Panc1 (cell line): ENCODE results near the gene NHEJ1. TPM values are rescaled to one million over a fixed set of nuclear protein-coding genes. Genes with fewer than 3 reads are reported as not detected.

Experiments
- ATAC-seq: fragments of 200-7000 bp; cut with Tn5 transposase; 2 replicates; pipeline ENCODE4 v1.9.1; 2020; ENCODE audit warnings: mild to moderate bottlenecking, moderate library complexity
- BruUV-seq: library from RNA; stranded (reverse); fragments of 400-500 nt; replicated peaks from 2 replicates; lab custom pipeline; 2021; lab: Mats Ljungman, UMichigan
- CTCF ChIA-PET: fragments of 300-600 bp; sonication (Branson Sonifier 250); formaldehyde crosslinking; loops from one replicate; lab custom pipeline; 2022; ENCODE audit warnings: antibody characterized with exemption; lab: Charles Lee
- POLR2A ChIA-PET: fragments of 300-600 bp; sonication (Branson Sonifier 250); formaldehyde crosslinking; loops from one replicate; lab custom pipeline; 2022; ENCODE audit warnings: antibody characterized with exemption; lab: Charles Lee
- DNase-seq: peaks from one replicate; pipeline ENCODE4 v3.0.0-alpha.2; 2010; ENCODE audit warnings: low read depth, low spot score
- H3K27ac ChIP-seq: 2 replicates; pipeline ENCODE4 v1.5.1; 2011; ENCODE audit warnings: mild to moderate bottlenecking, low read length, inconsistent platforms
- H3K27me3 ChIP-seq: fragments of 200-500 bp; sonication (Bioruptor generic); 2 replicates; pipeline ENCODE4 v1.6.0; 2014; ENCODE audit warnings: low read length, inconsistent platforms; ENCODE audit not compliant: control insufficient read depth, insufficient read depth
- H3K36me3 ChIP-seq: fragments of 200-500 bp; sonication (Bioruptor generic); 2 replicates; pipeline ENCODE4 v1.5.1; 2014; ENCODE audit warnings: inconsistent platforms, mild to moderate bottlenecking, low read length, moderate library complexity; ENCODE audit not compliant: control insufficient read depth, insufficient read depth
- H3K4me1 ChIP-seq: 2 replicates; pipeline ENCODE4 v1.5.1; 2011; ENCODE audit warnings: inconsistent platforms, mild to moderate bottlenecking, low read length, moderate library complexity; ENCODE audit not compliant: control insufficient read depth, insufficient read depth
- H3K4me3 ChIP-seq, 2 experiments: 2 replicates each; pipeline ENCODE4 v1.5.1; 2011 to 2012; ENCODE audit warnings: low read depth in 2 of 2, low read length in 2 of 2, mild to moderate bottlenecking in 2 of 2, inconsistent platforms in 1 of 2, moderate library complexity in 1 of 2
- H3K9me3 ChIP-seq: fragments of 200-500 bp; sonication (Bioruptor generic); 2 replicates; pipeline ENCODE4 v1.5.1; 2014; ENCODE audit warnings: low read depth, mild to moderate bottlenecking, inconsistent platforms, low read length, moderate library complexity; ENCODE audit not compliant: control insufficient read depth, insufficient read depth
- POLR2AphosphoS5 ChIP-seq: IDR thresholded peaks from 2 replicates; pipeline ENCODE4 v1.6.1; 2012; ENCODE audit warnings: mild to moderate bottlenecking, low read depth, low read length, moderate library complexity
- REST ChIP-seq, 2 experiments: IDR thresholded peaks; 2 replicates each; pipeline ENCODE4 v1.6.1; 2011 to 2012; ENCODE audit warnings: low read depth in 2 of 2, control low read depth in 1 of 2, low read length in 1 of 2, mild to moderate bottlenecking in 1 of 2, moderate library complexity in 1 of 2; ENCODE audit not compliant: insufficient read depth in 1 of 2
- SIN3A ChIP-seq: IDR thresholded peaks from 2 replicates; pipeline ENCODE4 v1.6.1; 2012; ENCODE audit warnings: low read depth, mild to moderate bottlenecking, low read length, moderate library complexity, borderline replicate concordance; ENCODE audit not compliant: insufficient read depth
- TCF7L2 ChIP-seq: IDR thresholded peaks from 2 replicates; pipeline ENCODE4 v1.6.1; 2011; ENCODE audit warnings: mild to moderate bottlenecking, low read depth, low read length, inconsistent platforms
- in situ Hi-C: cut with HindIII; loops from 2 replicates; pipeline ENCODE4 v1.10.0; 2016; ENCODE audit warnings: low sequenced_read_pairs, low pct_unique_long_range_greater_than_20kb
- intact Hi-C: fragments of 100-400 bp; cut with micrococcal nuclease; formaldehyde crosslinking; loops from one replicate; pipeline ENCODE4 v1.10.0; 2022; ENCODE audit not compliant: unreplicated experiment
- total RNA-seq: library from RNA; stranded (reverse); gene quantifications from one replicate; pipeline ENCODE4 v1.2.1, GENCODE V29; 2021; ENCODE audit not compliant: unreplicated experiment
- TF ChIP-seq, protein P1 (sequence below): fragments of 450-650 bp; IDR thresholded peaks from 2 replicates; pipeline ENCODE4 v1.5.1; 2017; ENCODE audit warnings: mild to moderate bottlenecking

The NHEJ1 gene
- total RNA-seq, 1 experiment from 2014 or later: 18.2 TPM

DNA sequence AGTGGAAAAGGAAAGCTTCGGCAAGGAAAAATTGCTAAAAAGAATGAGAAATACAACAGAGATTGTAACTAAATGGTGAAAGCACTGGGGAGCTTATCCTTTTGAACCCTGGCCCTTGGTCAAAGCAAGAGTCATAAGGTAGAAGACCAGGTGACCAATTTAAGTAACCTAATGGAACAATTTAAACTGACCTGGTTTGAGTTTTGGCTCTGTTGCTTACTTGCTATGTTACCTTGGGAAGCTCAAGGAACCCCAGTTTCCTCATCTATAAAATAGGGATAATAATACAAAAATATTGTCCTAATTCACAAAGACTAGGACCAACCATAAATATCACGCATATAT lies 48.6 kb downstream of the NHEJ1 start:
- H3K36me3 ChIP-seq: no peaks in the 10 kb centered on the region
- no peak for TF ChIP-seq POLR2AphosphoS5
- TF ChIP-seq TCF7L2: no peak
- no peak for TF ChIP-seq REST (IDR thresholded peaks at IDR 0.05; ENCODE audit: insufficient read depth in 1 of 2, low read depth in 2 of 2, low read length in 1 of 2)
- TF ChIP-seq, protein P1, sequence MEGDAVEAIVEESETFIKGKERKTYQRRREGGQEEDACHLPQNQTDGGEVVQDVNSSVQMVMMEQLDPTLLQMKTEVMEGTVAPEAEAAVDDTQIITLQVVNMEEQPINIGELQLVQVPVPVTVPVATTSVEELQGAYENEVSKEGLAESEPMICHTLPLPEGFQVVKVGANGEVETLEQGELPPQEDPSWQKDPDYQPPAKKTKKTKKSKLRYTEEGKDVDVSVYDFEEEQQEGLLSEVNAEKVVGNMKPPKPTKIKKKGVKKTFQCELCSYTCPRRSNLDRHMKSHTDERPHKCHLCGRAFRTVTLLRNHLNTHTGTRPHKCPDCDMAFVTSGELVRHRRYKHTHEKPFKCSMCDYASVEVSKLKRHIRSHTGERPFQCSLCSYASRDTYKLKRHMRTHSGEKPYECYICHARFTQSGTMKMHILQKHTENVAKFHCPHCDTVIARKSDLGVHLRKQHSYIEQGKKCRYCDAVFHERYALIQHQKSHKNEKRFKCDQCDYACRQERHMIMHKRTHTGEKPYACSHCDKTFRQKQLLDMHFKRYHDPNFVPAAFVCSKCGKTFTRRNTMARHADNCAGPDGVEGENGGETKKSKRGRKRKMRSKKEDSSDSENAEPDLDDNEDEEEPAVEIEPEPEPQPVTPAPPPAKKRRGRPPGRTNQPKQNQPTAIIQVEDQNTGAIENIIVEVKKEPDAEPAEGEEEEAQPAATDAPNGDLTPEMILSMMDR: no peak
- no peak for TF ChIP-seq SIN3A
- ChIA-PET CTCF (interaction anchor here (1.0 to 1.1 kb wide), 2 partner anchors 82 to 87 kb away, joined by 3 to 6 read pairs; no protein-coding TSS in a partner anchor), POLR2A (interaction anchor here (0.6 kb wide), 1 partner anchor 1147 kb away, joined by 4 read pairs; no protein-coding TSS in a partner anchor)
- H3K27ac ChIP-seq: no peak overlapping the region
- DNase-seq: no peak
- no peaks in the 10 kb centered on the region for H3K27me3 ChIP-seq
- no TSS peak for BruUV-seq
- in situ Hi-C loops: no loop called here
- ATAC-seq: no peak
- no peak overlapping the region for H3K4me3 ChIP-seq
- no peaks in the 10 kb centered on the region for H3K9me3 ChIP-seq
- no peaks in the 10 kb centered on the region for H3K4me1 ChIP-seq
- intact Hi-C loops: no loop called here

DNA sequence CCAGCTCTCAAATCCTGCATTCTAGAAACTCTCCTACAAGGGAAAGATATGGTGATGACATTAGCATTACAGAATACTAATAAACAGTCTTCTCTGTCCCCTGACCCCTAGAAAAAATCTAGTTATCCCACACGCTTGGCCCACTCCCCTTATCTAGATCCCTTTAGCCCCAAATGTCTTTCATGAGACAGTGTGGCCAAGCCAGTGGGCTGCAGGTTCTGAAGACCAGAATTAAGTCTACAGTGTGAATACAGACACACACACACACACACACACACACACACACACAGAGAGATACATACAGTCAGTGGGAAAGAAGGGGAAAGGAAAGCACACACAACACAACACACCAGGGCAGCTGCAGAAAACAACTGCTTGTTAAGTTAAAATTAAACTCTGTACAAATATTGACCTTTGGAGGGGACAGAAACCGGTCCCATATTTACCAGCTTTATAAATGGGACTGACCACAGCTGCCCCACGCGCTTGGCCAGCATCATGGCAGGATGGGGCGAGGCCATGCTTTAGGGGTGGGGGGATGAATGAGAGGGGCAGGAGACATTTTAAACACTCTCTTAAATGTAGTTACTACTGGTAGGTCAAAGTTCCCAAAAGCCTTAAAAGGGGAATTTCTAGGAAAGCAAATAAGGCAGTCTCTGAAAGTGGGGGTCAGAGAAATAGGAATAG lies 49.1 kb downstream of the NHEJ1 start:
- no TSS peak for BruUV-seq
- no peak overlapping the region for H3K27ac ChIP-seq
- TF ChIP-seq REST (IDR thresholded peaks at IDR 0.05; ENCODE audit: insufficient read depth in 1 of 2, low read depth in 2 of 2, low read length in 1 of 2): no peak
- TF ChIP-seq POLR2AphosphoS5: no peak
- TF ChIP-seq SIN3A: no peak
- TF ChIP-seq, protein P1: no peak
- no peak for TF ChIP-seq TCF7L2
- POLR2A ChIA-PET: interaction anchor here (0.6 kb wide), 1 partner anchor 1147 kb away, joined by 4 read pairs; no protein-coding TSS in a partner anchor
- in situ Hi-C loops (no loop called here), intact Hi-C loops (no loop called here)
- H3K36me3 ChIP-seq: no peaks in the 10 kb centered on the region
- DNase-seq (no peak), ATAC-seq (no peak)
- H3K4me1 ChIP-seq: no peaks in the 10 kb centered on the region
- H3K27me3 ChIP-seq: no peaks in the 10 kb centered on the region
- CTCF ChIA-PET: interaction anchor here (0.6 to 1.1 kb wide), 3 partner anchors 82 to 132 kb away, joined by 3 to 7 read pairs (median 6); no protein-coding TSS in a partner anchor
- no peak overlapping the region for H3K4me3 ChIP-seq
- no peaks in the 10 kb centered on the region for H3K9me3 ChIP-seq
